Activated CD8-positive, alpha-beta T cell treated with anti-CD3 and anti-CD28 coated beads for 36 hours (primary cell): ENCODE data around the gene NLGN1. TPM values are rescaled to one million over a fixed set of nuclear protein-coding genes. Genes with fewer than 3 reads are reported as not detected.

Source experiments
- ATAC-seq: fragments of 200-7000 bp; cut with Tn5 transposase; one replicate; pipeline ENCODE4 v1.10.0; 2021; ENCODE audit warnings: mild to moderate bottlenecking, moderate library complexity
- CTCF ChIA-PET: fragments of 350-600 bp; sonication (Branson Sonifier 250); formaldehyde crosslinking; loops from one replicate; lab custom pipeline; 2021; ENCODE audit warnings: antibody characterized with exemption; lab: Charles Lee
- POLR2A ChIA-PET: fragments of 350-600 bp; sonication (Branson Sonifier 250); formaldehyde crosslinking; loops from one replicate; lab custom pipeline; 2021; ENCODE audit warnings: antibody characterized with exemption; lab: Charles Lee
- DNase-seq: peaks from one replicate; pipeline ENCODE4 v3.0.0-alpha.2; 2020
- H3K27ac Mint-ChIP-seq: one replicate; pipeline ENCODE4 v1.8.0; 2021; ENCODE audit warnings: mild to moderate bottlenecking, mixed read lengths
- H3K27me3 Mint-ChIP-seq: one replicate; pipeline ENCODE4 v1.8.0; 2021; ENCODE audit warnings: mixed read lengths
- H3K36me3 Mint-ChIP-seq: one replicate; pipeline ENCODE4 v1.8.0; 2021; ENCODE audit warnings: low read depth, mixed read lengths
- H3K4me1 Mint-ChIP-seq: one replicate; pipeline ENCODE4 v1.8.0; 2021; ENCODE audit warnings: low read depth, mixed read lengths
- H3K4me3 Mint-ChIP-seq: one replicate; pipeline ENCODE4 v1.8.0; 2021; ENCODE audit warnings: mild to moderate bottlenecking, moderate library complexity, mixed read lengths
- H3K9me3 Mint-ChIP-seq: one replicate; pipeline ENCODE4 v1.8.0; 2021; ENCODE audit warnings: mixed read lengths
- CTCF ChIP-seq: fragments of 200-600 bp; IDR thresholded peaks from one replicate; pipeline ENCODE4 v1.8.0; 2022; ENCODE audit warnings: antibody characterized with exemption, mild to moderate bottlenecking
- intact Hi-C: fragments of 100-400 bp; cut with micrococcal nuclease; formaldehyde crosslinking; loops from one replicate; pipeline ENCODE4 v1.10.0; 2022
- total RNA-seq, 2 experiments: library from RNA; stranded (reverse); gene quantifications; one replicate each; pipeline ENCODE4 v1.2.3, GENCODE V29; 2021

The NLGN1 gene
- total RNA-seq, 2 experiments from 2014 or later: not detected

GRCh38 chr3:174156200-174156599 is 758.7 kb downstream of the NLGN1 start:
- no peak for DNase-seq
- no peaks in the 10 kb centered on the region for H3K27me3 Mint-ChIP-seq
- no peak overlapping the region for H3K27ac Mint-ChIP-seq
- H3K4me3 Mint-ChIP-seq: no peak overlapping the region
- intact Hi-C loops: no loop called here
- no peaks in the 10 kb centered on the region for H3K4me1 Mint-ChIP-seq
- ChIA-PET CTCF (no interaction called here), POLR2A (no interaction called here)
- no peak for ATAC-seq
- no peaks in the 10 kb centered on the region for H3K36me3 Mint-ChIP-seq
- no peaks in the 10 kb centered on the region for H3K9me3 Mint-ChIP-seq
- TF ChIP-seq CTCF: no peak

- ATAC-seq: no peak
- Mint-ChIP-seq H3K27ac (no peak overlapping the region), H3K4me1 (no peaks in the 10 kb centered on the region), H3K36me3 (no peaks in the 10 kb centered on the region), H3K4me3 (no peak overlapping the region), H3K27me3 (no peaks in the 10 kb centered on the region), H3K9me3 (peaks cover 2% of the 10 kb centered on the region)
- intact Hi-C loops: no loop called here
- DNase-seq: no peak
- ChIA-PET CTCF (no interaction called here), POLR2A (no interaction called here)
- TF ChIP-seq CTCF: no peak
Observed at GRCh38 chr3:174158674-174159073, 761.1 kb downstream of the NLGN1 start.

GRCh38 chr3:174159604-174160003 is 762.1 kb downstream of the NLGN1 start:
- Mint-ChIP-seq H3K4me1 (no peaks in the 10 kb centered on the region), H3K9me3 (peaks cover 10% of the 10 kb centered on the region), H3K36me3 (no peaks in the 10 kb centered on the region), H3K4me3 (no peak overlapping the region), H3K27ac (no peak overlapping the region), H3K27me3 (no peaks in the 10 kb centered on the region)
- POLR2A ChIA-PET: no interaction called here
- DNase-seq (no peak), ATAC-seq (no peak)
- CTCF ChIA-PET: no interaction called here
- no peak for TF ChIP-seq CTCF
- intact Hi-C loops: no loop called here

- DNase-seq (no peak), ATAC-seq (no peak)
- no peaks in the 10 kb centered on the region for H3K27me3 Mint-ChIP-seq
- H3K36me3 Mint-ChIP-seq: no peaks in the 10 kb centered on the region
- peaks cover 18% of the 10 kb centered on the region for H3K9me3 Mint-ChIP-seq
- intact Hi-C loops: no loop called here
- no peaks in the 10 kb centered on the region for H3K4me1 Mint-ChIP-seq
- H3K4me3 Mint-ChIP-seq: no peak overlapping the region
- no peak overlapping the region for H3K27ac Mint-ChIP-seq
- ChIA-PET POLR2A (no interaction called here), CTCF (no interaction called here)
- TF ChIP-seq CTCF: no peak
Observed at GRCh38 chr3:174162550-174162949, 765.0 kb downstream of the NLGN1 start.

- ChIA-PET CTCF (no interaction called here), POLR2A (no interaction called here)
- Mint-ChIP-seq H3K36me3 (no peaks in the 10 kb centered on the region), H3K4me1 (no peaks in the 10 kb centered on the region), H3K9me3 (peaks cover 22% of the 10 kb centered on the region), H3K27ac (no peak overlapping the region), H3K4me3 (no peak overlapping the region), H3K27me3 (no peaks in the 10 kb centered on the region)
- intact Hi-C loops: no loop called here
- no peak for DNase-seq
- ATAC-seq: no peak
- TF ChIP-seq CTCF: no peak
Observed at GRCh38 chr3:174168026-174168425, 770.5 kb downstream of the NLGN1 start.
